Measurements from ENCODE around the gene TBC1D3H.
"Not testable (repeated sequence)": the region's sequence is repeated elsewhere in the genome, so short reads cannot be mapped to it uniquely, and the experiment has no call there.

TBC1D3H gene

GRCh38 chr17:36388385-36389245, at the start of gene TBC1D3H:
TSS of gene TBC1D3H (minus strand) at chr17:36388435. CDS start at chr17:36386895, 1,540 bp downstream.
- not testable (repeated sequence) for DNase-seq

- not testable (repeated sequence) for DNase-seq
Measured at GRCh38 chr17:36428891-36429290, 40.7 kb upstream of the TBC1D3H start.

GRCh38 chr17:36415180-36415941, 27.1 kb upstream of the TBC1D3H start:
- DNase-seq, result not testable (repeated sequence)

- DNase-seq, result not testable (repeated sequence)
Measured at GRCh38 chr17:36390943-36391645, 2.9 kb upstream of the TBC1D3H start.

GRCh38 chr17:36375938-36376337, 12.3 kb downstream of the TBC1D3H start:
- DNase-seq, result not testable (repeated sequence)

- DNase-seq, result not testable (repeated sequence)
Measured at GRCh38 chr17:36362496-36362895, 25.7 kb downstream of the TBC1D3H start.
